Activated CD4-positive, alpha-beta T cell treated with anti-CD3 and anti-CD28 coated beads for 4 hours (primary cell): Measurements from ENCODE around the gene AUH.

Experiments used
- DNase-seq, 2 donors: peaks; one replicate each; pipeline ENCODE4 v3.0.0-alpha.2; 2020

The AUH gene

DNA sequence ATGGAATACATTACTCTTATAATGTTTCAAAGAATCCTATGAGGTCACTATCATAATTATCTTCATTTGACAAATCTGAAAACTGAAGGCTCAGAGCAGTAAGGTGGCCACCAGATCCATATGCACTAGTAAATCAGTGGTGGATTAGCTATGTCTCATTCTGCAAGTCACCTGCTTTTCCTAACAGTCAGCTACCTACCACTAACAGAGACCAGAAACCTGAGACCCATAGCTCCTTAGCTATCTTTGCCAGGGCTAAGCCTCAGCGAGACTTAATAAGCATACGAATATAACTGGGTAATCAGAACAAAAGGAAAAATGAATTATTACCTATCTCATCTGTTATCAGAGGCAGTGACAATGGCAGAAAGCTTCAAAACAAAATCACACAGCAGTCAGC is 118.7 kb downstream of the AUH start:
- no peak for DNase-seq

DNA sequence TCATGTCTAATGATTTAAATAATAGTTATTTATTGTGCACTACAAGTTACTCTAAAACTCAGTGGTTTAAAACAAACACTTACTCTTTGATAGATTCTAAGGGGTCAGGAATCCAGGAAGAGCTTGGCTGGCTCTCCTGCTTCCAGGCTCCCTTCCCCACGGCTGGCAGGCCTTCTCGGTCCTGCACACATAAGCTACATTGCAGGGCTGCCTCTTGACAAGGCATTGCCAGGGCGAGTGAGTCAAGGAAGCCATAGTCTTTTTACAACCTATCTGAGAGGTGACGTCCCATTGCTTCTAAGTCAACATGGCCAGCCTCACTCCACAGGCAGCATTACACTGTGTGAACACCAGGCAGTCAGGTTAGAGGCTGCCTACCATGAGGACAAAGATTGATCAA is 119.8 kb downstream of the AUH start:
- no peak for DNase-seq

DNA sequence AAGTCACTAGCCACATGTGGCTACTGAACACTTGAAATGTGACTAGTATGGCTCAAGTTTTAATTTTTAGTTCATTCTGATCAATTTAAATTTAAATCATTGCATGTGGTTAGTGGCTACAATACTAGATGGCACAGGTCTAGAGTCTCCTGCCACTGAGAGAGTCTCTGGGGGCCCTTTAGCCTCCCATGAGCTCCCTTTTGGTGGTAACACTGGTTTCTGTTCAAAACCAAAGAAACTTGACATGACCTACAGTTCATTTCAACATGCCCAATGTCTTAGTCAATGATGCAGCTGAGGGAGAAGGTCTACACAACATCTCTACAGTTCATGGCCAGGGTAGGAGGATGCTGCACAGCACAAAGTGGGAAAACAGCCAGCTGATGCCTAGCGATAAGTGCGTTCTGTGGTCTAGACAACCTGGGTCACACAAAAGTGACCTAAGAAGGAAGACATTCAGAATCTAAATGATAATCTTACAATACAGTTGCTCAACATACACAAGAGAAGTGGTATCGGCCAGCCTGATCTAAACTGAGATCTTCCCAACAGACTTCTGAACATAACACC is 121.0 kb downstream of the AUH start:
- DNase-seq, result no peak

DNA sequence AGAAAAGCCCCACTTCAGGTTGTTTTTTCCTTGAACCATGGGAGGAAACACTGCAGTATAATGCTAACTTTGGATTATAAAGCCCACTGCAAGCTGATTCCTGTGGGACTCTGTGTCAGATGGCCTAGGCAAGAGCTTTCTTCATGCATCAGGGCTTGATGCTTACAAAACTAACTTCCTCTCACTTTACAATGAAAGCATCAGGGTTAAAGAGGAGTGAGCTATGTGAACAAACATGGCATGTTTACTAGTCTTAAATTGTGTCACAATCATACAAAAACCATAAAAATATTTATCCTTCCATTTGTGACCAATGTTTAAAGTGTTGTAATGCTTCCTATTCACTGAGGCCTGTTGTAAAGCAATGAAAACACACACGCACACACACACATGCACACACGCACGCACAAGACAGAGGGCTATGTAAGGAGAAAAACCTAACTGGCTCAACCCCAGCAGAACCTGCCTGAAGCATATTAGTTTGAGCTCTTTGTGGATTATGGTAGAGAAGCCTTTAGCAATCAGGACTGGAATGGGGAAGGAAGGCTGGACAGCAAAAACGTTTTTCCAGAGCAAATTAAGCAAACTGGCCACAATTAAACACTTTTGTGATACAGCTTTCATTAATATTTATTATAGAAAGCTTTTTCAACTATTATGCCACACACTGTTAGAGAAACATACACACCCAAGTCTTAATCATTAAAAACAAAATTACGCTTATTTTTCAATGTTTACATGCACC is 122.2 kb downstream of the AUH start:
- no peak for DNase-seq

DNA sequence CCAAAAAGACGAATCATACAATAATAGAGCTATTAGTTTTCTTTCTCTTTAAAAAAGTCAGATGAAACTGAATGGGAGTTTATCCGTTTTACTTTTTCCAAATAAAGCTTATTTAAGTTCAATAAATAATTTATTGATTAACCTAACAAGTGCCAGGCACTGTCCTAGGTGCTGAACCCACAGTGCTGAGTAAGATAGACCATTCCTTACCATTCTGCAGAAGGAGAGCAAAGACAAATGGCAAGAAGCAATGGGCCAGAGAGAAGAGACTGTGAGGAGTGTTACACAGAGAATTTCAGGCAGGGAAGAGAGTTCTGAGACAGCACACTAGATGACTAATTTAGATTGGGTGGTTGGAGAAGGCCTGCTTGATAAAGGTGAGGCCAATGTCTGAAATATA is 127.2 kb downstream of the AUH start:
- DNase-seq, result no peak

DNA sequence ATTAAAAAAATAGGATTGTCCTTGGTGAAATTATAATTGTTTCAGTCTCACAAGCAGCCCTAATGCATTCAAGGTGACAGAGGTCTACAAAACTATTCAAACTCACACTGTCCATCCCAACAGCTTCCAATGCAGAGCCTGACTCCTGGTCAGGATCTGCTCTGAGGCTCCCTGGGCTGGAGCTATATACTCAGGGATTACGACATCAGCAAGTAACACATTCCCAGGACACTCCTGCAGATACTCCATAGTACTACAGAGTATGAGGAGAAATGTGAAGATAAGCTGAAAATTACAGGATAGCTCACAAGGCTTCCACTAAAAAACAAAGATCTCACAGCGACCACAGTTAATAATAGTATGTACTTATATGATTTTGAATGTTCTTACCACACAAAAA is 130.1 kb downstream of the AUH start:
- no peak for DNase-seq

DNA sequence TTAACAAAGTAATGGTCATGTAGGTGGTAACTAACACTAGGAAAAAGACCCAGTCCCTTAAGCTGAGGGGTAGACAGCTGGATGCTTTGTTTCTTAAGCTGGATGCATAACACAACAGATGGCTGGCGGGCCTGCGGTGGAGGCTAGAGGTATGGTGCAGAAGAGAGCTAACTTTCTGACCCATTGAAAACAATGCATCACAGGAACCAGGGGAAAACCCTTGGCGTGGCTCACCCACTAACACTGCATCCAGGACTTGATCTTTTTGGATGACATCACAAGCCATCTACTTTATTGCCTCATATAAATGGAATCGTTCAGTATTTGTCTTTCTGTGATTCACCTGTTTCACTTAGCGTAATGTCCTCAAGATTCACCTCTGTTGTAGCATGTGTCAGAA is 138.7 kb downstream of the AUH start:
- no peak for DNase-seq

DNA sequence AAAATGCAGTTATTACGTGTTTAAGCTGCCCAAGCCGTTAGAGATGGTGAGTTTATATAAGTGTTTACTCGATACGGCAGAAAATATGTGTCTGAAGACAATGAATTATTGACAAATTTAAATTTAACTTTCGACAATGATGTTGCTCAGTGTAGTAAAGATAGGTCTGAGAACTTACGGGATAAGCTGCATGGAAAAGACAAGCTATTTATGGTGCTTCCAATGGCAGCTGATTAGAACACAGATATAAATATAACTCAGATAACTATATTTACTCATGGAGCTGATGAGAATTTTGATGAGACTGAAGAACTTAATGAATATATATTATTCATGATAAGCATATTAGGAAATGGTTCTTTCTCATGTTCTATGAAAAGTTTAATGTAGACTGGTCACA is 139.3 kb downstream of the AUH start:
- DNase-seq, result no peak

DNA sequence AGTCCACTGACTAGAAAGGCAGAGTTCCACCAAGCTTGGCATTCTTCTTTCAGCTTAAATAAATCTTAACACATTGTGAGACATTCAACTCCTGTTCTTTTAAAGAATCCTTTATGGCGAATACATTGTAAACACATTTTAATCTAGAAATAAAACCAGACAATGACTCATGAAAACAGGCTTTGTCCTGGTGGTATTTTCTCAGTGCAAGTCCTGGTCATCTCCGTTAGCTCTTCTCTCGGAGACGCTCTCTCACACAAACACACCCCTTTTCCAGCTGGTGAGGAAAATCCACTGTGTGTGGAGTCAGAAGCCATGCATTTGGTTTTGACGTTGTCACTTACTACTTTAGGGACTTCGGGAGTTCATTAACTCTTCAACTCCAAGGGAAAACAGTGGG is 140.4 kb downstream of the AUH start:
- DNase-seq, result no peak

DNA sequence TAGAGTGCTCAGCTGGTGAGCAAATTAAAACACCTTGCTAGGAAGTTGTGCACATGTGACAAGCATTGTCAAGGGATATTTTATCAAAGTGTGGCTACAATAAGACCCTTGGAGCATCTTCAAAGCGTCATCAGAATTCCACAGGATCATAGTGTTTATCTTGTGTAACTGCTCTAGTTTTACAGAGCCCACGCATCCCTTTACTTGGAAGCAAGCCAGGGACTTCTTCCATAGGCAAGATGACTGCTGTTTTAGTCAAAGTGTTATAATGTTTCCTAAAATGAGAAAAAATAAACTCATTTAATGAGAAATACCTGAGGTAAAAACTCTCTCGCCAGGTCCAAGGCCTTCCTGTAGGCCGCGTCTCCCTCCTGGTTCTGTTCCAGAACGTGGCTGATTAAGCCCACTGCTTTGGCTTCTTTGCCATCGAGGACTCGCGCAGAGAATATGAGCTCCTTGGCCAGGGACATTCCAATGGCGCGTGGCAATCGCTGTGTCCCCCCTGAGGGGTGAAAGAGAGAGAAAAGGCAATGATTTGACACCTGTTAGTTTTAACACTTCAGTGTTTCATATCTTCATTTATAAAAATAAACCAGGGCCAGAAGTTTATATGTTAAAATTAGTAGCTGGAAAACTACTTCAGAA is 141.1 kb downstream of the AUH start:
- DNase-seq, result no peak

DNA sequence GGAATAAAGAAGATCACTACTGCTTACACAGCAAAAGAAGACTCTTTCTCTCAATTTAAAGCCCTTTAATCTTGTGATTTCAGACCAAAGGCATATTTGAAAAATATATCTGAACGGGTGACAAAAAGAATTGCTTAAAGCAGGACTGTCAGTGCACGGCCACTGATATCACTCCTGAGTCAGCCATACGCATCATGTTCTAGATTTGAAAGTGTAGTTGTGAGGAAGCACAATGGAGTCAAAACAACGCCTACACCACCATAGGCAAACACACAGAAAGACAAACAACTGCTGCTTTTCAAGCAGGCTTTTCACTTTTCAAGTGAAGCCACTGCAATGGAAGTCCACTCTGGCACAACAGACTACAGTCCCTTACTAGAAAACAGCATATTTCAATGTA is 141.7 kb downstream of the AUH start:
- DNase-seq, result no peak

DNA sequence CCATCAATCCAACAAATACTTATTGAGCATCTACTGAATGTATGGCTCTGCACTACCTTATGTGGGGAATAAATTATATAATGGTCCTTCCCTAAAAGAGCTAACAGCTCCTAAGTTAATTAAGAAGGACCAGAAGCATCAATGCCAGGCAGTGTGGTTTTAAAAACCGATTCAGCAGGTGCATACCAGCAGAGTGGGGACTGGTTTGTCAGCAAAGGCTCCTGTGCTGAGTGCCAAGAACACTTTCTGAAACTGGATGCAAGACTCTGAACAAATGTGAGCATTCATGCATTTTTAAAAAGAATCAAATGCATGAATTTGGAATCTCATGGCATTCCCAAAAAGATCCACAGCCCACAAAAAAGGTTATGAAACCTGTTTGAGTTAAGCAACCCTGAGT is 142.2 kb downstream of the AUH start:
- DNase-seq, result no peak

DNA sequence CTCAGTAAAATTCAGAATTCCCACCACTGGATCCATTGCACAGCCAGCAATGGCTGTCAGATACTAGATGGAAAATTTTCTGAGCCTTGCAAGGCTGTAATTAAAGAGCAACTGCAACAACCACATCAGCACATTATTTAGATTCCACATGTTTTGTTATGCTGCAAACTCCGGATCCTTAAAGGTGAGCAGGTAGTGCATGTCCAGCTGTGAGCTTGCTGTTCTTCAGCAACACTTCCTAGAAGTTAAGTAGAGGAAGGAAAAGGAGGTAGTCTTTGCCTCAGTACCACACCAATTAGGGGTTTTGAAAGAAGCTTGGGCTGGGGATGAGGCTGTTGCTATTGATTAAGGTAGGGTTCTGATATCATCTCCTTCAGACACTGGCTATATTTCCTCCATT is 144.3 kb downstream of the AUH start:
- DNase-seq, result no peak

DNA sequence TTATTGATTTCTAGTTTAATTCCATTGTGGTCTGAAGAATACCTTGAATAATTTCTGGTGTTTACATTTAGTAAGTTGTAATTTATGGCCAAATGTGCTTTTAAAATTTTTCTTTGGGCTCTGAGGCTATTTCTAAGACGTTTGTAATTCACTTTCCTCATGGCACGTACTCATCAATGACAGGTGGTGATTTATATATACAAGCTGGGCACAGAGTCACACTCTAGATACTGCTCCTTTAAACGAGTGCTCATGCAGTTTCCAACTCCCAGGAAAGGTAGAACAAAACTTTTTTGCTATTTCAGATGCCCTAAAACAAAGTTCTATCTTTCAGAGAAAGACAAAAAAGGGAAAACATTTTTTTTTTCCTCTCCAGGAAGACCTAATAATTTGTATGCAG is 146.9 kb downstream of the AUH start:
- DNase-seq, result no peak

DNA sequence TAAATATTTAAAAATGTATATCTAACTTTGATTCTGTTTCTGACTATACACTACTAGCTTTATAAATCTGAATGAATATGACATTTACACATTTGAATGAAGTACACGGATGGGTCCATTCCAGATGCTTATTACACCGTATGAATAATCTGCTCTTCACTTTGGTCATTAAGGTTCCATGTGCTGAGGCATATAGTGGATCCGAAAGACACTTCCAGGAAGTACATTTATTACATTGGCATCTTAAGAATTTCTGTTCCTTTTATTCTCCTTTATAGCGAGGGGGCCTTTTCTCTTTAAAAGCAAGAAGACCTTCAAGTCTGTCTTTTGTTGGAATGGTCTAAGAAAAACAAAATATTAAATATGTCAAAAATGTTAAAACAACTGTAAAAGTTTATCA is 147.6 kb downstream of the AUH start:
- DNase-seq, result no peak

DNA sequence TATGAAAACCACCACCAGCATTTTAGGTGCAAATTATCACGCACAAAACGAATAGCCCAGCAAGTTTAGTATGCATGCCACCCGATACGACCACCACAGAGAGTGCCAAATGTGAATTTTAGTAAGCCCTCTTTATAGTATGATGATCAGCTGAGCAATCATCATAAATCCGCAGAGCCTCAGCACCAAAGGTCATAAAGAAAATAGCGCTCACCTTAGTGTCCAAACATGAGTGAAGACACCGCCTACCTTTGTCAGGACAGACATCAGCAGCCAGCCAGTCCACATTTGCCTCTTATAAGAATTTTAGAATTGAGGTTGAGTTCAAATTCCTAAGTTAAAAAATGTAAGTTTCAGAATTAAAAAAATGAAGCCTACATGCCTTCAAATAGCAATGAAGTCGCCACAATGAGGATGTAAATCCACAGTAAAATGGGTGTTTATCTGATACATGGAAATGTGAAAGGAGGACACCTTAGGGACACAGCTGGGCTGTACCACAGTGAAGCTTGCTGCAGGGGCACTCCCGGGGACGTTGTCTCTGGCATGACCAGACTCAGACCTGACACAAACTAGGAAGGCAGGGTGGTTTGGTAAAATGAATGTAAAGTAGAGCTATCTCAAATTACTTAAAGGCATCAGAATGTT is 149.0 kb downstream of the AUH start:
- no peak for DNase-seq

DNA sequence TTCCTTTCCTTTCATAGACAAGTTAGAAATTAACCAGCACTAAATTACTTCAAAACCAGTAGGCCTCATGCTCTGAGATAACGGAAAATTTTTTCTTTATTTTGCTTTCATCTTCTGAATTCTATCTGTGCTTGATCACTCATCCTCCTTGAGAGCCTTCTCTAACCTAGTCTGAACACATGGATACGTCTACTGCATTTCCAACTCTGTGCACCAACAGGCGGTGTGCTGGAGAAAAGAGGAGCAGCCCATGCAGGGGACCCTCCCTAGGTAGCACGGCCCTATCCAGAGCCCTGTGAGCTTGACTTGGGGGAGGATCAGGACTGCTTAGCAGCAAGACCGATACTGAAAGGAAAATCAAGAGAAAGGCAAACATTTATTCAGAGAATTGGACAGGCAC is 149.8 kb downstream of the AUH start:
- no peak for DNase-seq

DNA sequence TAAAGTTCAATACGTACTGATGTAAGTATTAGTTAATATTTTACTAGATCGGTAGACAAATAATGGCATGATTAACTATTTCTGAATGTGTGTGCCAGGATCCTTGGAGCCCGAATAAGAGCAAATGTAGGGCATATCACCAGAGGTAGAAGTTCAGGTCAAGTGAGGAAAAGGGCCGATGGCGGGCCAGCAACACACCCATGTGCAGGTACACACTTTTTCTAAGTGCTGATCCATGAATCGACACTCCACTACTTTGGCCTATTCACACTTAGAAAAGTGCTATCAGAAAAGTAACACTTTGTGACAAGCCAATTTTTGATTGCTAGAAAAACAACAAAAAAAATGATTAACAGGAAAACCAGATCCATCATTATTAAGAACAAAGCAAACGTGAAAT is 150.3 kb downstream of the AUH start:
- no peak for DNase-seq

DNA sequence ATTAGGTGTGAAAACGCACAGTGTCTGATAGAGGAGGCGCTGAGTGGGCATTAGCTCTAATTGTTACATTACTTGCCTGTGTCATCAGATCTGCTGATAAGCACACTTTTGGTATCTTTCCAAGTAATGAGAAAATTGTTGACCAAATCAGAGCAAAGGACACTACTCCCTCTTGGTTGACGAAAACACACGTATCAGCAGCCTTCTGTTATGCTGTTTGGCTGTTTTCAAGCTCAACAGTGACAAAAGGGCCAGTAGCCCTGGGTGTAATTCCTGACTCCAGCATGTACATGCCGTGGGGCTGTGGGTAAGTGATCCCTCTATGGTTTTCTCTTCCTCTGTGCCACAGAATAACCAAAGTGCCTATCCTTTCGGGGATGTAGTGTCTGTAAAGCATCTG is 151.4 kb downstream of the AUH start:
- no peak for DNase-seq

DNA sequence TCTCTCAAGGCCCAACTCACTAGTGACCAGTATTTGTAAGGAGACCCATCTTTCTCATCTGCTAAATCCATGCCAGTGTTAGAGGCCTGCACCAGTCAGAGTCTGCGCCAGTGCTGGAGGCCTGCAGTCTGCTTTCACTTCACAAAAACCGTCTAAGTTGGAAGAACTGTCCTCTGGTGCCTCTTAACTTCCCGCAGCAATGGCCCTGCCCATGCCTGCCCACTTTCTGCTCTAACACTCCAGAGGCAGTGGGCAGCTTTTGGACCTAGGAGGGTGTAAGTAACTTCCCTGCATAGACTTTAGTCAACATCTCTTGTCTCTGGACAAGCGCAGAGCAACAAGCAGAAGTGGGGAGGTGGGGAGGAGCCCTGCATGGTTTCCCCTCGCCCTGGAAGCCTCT is 152.9 kb downstream of the AUH start:
- no peak for DNase-seq

DNA sequence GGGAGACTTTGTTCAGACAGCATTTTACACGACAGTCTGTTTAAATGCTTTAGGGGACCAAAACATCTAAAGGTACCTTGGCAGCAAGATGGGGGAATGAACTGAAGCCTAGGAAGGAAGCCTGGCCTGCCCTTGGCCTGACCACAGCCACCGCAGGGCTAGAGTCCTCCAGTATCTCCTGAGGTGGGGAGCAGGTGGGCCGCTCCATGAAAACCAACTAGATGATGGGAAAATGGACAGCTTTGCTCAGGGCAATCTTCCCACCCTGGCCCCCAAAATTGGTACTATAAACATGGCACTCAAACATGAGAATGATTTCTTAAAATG is 153.3 kb downstream of the AUH start:
- no peak for DNase-seq

DNA sequence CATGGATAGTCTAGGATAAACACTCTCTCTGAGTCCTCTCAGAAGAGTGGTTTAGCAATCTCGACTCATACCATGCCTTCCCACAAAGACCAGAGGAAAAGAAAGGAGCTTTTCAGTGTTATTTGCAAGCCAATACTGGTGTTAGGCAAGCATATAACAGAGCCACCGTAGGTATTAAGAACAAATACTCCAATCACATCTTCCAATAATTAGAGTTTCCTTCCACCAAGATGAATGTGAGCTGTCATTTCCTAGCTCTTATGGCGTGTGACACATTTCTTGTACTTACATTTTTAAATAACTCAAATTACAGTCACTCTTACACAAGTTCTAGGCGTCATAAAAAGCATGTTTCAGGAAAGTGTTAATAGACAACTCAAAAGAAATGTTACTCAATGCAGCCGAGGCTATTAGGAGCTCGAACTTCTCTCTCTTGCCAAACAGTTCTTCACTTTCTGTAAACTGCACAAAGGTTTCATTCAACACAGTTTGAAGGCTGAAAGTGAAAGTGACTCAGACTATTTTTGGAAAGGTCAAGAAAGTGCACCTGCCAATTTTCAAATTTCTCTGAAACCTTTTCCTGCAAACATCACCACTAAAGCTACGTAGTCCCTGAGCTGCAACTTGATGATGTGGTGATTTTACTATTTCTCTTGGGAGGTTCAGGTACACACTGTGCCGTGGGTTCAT is 153.8 kb downstream of the AUH start:
- no peak for DNase-seq

DNA sequence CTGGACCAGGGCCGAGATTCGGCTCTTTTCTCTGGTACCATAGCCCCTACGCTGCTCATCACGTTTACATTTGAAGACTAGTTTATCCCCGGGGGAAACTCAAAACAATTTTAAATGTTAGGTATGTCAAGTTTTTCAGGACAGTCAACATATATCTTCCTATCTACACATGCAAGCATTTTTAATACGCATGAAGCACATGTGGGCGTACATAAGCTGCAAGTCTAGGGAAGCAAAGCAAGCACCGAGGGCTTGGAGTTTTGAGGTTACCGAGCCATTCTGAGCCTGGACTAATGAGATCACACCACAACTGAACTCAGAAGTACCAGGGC is 154.4 kb downstream of the AUH start:
- no peak for DNase-seq

DNA sequence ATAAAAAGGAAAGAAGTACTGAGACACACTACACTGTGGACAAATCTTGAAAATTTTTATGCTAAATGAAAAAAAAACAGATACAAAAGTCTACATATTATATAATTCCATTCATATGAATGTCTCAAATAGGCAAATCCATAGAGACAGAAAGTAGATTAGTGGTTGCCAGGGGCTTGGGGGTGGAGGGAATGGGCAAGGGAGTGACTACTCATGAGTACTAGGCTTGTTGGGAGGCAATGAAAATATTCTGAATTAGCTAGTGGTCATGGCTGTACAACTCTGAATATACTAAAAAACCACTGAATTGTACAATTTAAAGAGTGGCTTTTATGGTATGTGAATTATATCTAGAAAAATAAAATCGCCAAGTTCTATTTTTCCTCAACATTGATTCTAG is 154.9 kb downstream of the AUH start:
- DNase-seq, result no peak
